Lower lobe of right lung (tissue), 2 donors: ENCODE results near the gene BBOX1. TPM values are rescaled to one million over a fixed set of nuclear protein-coding genes. Genes with fewer than 3 reads are reported as not detected.

ENCODE experiments used
- ATAC-seq, 2 donors: fragments of 200-7000 bp; cut with Tn5 transposase; one replicate each; pipeline ENCODE4 v1.9.1; 2020 to 2022; ENCODE audit warnings: mild to moderate bottlenecking in 2 of 2, moderate library complexity in 2 of 2
- DNase-seq: peaks from one replicate; pipeline ENCODE4 v3.0.0-alpha.2; 2020
- H3K27ac ChIP-seq: fragments of 200-600 bp; one replicate; pipeline ENCODE4 v1.8.0; 2022
- H3K27me3 ChIP-seq: fragments of 200-600 bp; one replicate; pipeline ENCODE4 v1.8.0; 2022; ENCODE audit warnings: low read depth
- H3K36me3 ChIP-seq: fragments of 200-600 bp; one replicate; pipeline ENCODE4 v1.8.0; 2022; ENCODE audit warnings: mild to moderate bottlenecking
- H3K4me1 ChIP-seq: fragments of 200-600 bp; one replicate; pipeline ENCODE4 v1.8.0; 2022
- H3K4me3 ChIP-seq: fragments of 200-600 bp; one replicate; pipeline ENCODE4 v1.8.0; 2022; ENCODE audit warnings: mild to moderate bottlenecking
- H3K9me3 ChIP-seq: fragments of 200-600 bp; one replicate; pipeline ENCODE4 v1.8.0; 2022
- CTCF ChIP-seq: fragments of 200-600 bp; IDR thresholded peaks from one replicate; pipeline ENCODE4 v1.8.0; 2022; ENCODE audit warnings: antibody characterized with exemption, mild to moderate bottlenecking
- intact Hi-C: fragments of 100-400 bp; cut with DNase I; formaldehyde crosslinking; loops from one replicate; pipeline ENCODE4 v1.11.0; 2022
- total RNA-seq: library from RNA; stranded (reverse); fragmentation: NEBNext Ultra II Directional; extraction: Animal tissue kit (Norgen Biotek cat#: 25700); gene quantifications from one replicate; pipeline ENCODE4 v1.2.1, GENCODE V29; 2021
- donor health status: DM: no; HTN: yes; CAD: no; lungs with severe emphysema.

The BBOX1 gene
- total RNA-seq, 1 donor from 2014 or later, result 0.38 TPM

GRCh38 chr11:27094120-27094519 lies 53.5 kb downstream of the BBOX1 start:
- DNase-seq (no peak), ATAC-seq (no peak)
- H3K36me3 ChIP-seq, result no peaks in the 10 kb centered on the region
- H3K9me3 ChIP-seq, result peaks cover 4% of the 10 kb centered on the region
- H3K4me3 ChIP-seq, result no peak overlapping the region
- intact Hi-C loops, result no loop called here
- no peak for TF ChIP-seq CTCF
- no peaks in the 10 kb centered on the region for H3K4me1 ChIP-seq
- no peaks in the 10 kb centered on the region for H3K27me3 ChIP-seq
- no peak overlapping the region for H3K27ac ChIP-seq

GRCh38 chr11:27095059-27095458 lies 54.4 kb downstream of the BBOX1 start:
- peak; percentile 46 to 57 for ATAC-seq
- Histone ChIP-seq H3K27me3 (no peaks in the 10 kb centered on the region), H3K9me3 (peaks cover 4% of the 10 kb centered on the region), H3K4me1 (no peaks in the 10 kb centered on the region), H3K36me3 (no peaks in the 10 kb centered on the region), H3K27ac (no peak overlapping the region), H3K4me3 (no peak overlapping the region)
- no peak for DNase-seq
- intact Hi-C loops, result no loop called here
- no peak for TF ChIP-seq CTCF

- ATAC-seq, result no peak
- no peak for TF ChIP-seq CTCF
- no peak overlapping the region for H3K4me3 ChIP-seq
These were observed 55.3 kb downstream of the BBOX1 start for GRCh38 chr11:27095887-27096286.

GRCh38 chr11:27097551-27097950 lies 56.9 kb downstream of the BBOX1 start:
- intact Hi-C loops, result no loop called here
- DNase-seq, result no peak

More at GRCh38 chr11:27095887-27096286, 55.3 kb downstream of the BBOX1 start:
- Histone ChIP-seq H3K36me3 (no peaks in the 10 kb centered on the region), H3K4me1 (no peaks in the 10 kb centered on the region), H3K27ac (no peak overlapping the region), H3K27me3 (no peaks in the 10 kb centered on the region), H3K9me3 (no peaks in the 10 kb centered on the region)
- intact Hi-C loops, result no loop called here
- no peak for DNase-seq

GRCh38 chr11:27100534-27100933 lies 59.9 kb downstream of the BBOX1 start:
- intact Hi-C loops, result no loop called here
- Histone ChIP-seq H3K4me3 (no peak overlapping the region), H3K9me3 (no peaks in the 10 kb centered on the region), H3K4me1 (no peaks in the 10 kb centered on the region), H3K27ac (no peak overlapping the region), H3K36me3 (no peaks in the 10 kb centered on the region), H3K27me3 (no peaks in the 10 kb centered on the region)
- no peak for TF ChIP-seq CTCF
- ATAC-seq, result no peak
- no peak for DNase-seq

More at GRCh38 chr11:27097551-27097950, 56.9 kb downstream of the BBOX1 start:
- no peak for TF ChIP-seq CTCF
- Histone ChIP-seq H3K9me3 (no peaks in the 10 kb centered on the region), H3K4me3 (no peak overlapping the region), H3K4me1 (no peaks in the 10 kb centered on the region), H3K27ac (no peak overlapping the region), H3K27me3 (no peaks in the 10 kb centered on the region), H3K36me3 (no peaks in the 10 kb centered on the region)
- ATAC-seq, result no peak

- DNase-seq (no peak), ATAC-seq (no peak)
- H3K27ac ChIP-seq, result no peak overlapping the region
- no peak for TF ChIP-seq CTCF
- H3K27me3 ChIP-seq, result no peaks in the 10 kb centered on the region
- H3K4me3 ChIP-seq, result no peak overlapping the region
- no peaks in the 10 kb centered on the region for H3K9me3 ChIP-seq
- H3K4me1 ChIP-seq, result no peaks in the 10 kb centered on the region
- H3K36me3 ChIP-seq, result no peaks in the 10 kb centered on the region
- intact Hi-C loops, result no loop called here
These were observed 66.9 kb downstream of the BBOX1 start for GRCh38 chr11:27107548-27107947.
